D341Med (cell line): ENCODE measurements around the gene EFNB2.

Experiments
- DNase-seq: peaks from one replicate; pipeline ENCODE4 v3.0.0; 2012; ENCODE audit warnings: low spot score

Gene EFNB2

DNA sequence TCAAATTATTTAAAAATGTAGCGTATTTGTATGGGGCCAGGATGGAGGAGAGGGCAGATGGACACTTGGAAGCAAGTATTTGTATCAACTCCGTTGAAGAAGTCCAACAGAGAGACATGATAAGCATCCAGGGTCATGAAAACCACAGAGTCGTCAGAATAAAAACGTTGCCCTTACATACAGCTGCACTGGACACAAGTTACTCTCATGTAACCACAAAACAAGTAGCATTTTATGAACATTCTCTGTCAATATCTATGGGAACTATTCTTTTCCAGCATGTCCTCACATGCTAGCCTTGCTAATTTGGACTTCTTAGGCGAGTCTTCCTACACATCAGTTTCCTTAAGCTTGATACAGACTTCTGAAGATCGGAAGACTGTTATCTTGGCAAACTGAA is 35.0 kb downstream of the EFNB2 start:
- DNase-seq: no peak

DNA sequence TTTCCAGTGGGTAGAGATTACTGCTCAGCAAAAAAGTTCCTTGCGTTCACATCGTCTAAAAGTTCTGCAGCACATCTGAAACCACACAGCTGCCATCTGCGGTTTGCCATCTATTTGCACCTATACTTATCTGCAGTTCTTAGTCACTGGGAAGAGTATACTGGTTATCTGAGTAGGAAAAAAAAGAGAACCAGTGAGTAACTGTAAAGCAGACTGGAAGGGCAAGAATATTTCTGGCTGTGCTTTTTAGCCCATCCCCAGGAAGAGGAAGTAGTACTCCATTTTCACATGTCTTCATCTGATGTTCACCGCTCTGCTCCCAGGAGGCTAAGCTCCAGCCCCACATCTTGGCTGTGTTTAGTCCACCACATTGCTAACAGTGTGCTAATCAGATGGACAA is 35.6 kb downstream of the EFNB2 start:
- DNase-seq: no peak

DNA sequence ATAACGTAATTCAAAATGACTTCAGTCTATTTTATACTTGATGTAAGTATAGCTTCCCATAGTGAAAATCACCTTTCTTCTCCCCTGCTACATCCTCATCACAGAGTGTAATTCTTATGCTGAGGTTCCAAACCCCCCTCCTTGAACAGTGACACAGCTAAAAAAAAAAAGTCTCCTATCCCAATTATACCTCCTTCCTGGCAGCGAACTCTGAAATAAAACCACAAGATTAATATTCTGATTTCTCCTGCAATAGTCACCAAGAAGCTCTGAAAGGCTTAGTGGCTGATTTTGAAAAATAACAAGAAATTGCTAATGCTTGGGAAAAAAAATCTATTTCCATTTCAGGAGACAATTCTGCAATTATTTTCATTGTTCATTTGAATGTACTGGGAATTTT is 36.3 kb downstream of the EFNB2 start:
- DNase-seq: no peak

DNA sequence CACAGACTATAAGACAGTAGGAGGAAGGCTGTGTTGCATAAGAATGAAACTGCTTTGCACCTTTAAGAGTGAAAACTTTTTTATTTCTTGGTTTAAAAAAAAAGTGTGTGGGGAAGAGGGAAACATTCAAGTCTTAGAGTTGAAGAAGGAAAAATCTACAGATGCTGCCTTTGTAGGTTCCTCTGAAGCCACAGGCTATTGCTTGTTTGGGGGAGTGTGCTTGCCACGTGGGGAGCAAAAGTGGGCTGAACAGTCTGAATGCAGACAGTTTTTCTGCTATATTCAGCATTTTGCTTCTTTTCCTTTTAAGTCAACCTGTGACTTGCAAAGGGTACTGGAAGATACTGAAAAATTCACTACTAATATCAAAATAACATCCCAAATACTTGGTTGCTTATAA is 36.9 kb downstream of the EFNB2 start:
- no peak for DNase-seq

DNA sequence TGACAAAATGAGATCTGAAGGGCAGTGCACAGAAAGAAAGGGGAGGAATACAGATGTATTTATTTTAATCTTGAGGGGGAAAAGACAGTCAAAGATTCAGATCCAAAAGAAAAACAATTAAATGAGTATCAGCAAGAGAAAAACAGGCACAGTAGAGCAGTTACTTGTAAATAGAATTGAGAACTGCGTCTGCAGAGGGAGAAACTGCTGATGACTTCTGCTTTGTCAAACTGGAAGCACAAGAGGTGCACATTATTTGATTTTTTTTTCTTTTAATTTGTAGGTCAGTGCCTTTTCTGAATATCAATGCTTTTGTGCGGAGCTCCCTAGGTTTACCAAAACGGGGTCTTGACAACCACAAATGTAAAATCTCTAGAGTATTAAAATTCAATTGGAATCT is 37.3 kb downstream of the EFNB2 start:
- DNase-seq: no peak

DNA sequence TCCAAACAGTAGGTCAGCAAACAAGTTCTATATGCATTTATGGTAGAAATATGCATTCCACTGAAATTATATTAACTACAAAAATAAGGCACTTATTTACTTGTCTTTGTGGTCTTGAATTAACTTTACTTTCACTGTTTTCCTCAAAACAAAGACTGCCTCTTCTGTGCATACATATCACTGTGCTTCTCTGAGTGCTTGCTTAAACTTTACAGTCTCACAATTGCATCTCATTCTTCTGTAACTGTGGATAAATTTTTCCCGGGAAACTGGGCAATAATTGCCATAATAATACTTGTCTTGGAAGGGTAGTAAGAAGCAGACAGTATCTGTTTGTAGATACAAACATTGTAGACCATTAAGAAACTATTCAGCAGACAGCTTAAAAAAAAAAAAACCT is 38.4 kb downstream of the EFNB2 start:
- no peak for DNase-seq

DNA sequence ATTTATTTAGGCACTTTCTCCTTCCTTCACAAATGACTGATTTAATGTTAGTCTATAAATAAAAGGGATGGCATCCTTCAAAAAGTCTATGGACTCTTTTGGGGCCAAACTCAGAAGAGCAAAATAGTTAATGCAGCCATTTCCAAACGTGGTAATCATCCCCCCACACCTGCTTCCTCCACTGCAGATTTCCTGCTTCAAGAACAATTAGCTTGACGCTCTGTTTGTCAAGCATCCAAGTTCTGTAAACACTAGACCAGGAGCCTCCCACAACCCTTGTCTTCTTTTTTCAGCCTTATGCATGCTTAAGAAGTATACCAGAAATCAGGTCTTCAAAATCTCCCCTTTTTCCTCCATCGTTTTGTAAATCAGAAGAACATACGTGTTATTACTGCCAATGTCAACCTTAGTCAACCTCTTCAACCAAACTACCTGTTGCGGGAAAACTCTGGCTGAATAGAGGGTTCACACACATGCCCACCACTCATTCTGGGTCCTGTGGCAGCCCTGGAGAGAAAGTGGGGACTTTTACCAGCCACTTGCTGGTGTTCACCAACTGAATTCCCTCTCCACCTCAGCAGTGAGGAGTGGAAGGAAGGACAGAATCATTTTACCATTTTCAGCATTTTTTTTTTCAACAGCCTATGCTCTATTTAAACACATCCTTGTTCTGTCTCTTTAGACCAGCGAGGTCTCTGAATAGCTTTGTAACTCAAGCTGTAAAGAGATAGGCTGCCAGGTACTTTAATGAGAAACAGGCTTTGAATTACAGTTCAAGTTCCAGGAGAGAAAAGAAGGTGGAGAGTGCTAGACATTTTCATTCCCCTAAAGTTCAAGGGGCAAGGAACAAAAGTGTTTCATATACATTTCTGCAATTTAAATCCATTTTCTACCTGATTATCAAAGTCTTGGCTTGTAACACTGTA is 39.1 kb downstream of the EFNB2 start:
- DNase-seq: no peak

DNA sequence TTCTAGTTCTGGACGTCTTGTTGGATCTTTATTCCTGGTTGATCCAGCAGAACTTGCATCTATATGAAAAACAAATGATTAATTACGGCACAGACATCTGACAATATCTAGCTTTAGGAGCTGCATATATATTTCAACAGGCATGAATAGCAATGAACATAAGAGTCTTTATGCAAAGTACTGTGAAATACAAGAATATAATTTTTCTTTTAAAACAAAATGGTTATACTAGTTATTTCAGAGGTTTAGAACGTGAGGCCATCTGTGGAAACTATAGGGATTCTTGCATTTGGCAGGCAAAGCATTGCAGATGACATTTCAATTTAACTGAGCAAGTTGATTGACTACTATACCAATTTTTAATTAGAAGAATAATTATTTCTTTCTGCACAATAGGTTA is 40.5 kb downstream of the EFNB2 start:
- DNase-seq: no peak

DNA sequence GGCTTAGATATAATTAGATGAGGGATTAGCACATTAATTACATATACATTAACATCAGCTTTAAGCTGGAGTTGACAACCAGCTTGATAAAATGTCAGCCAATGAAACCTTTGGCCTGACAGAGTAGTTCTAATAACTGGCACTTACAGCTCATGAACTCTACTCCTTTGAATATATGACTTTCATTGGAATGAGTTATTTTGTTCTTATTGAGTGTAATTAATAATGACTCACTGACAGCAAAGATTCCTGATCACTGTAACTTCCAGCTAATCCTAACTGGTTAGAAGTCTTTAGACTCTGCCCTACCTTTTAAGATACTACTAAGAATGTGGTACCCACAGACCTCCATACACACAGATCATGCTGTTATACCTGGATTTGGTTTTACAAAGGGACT is 41.0 kb downstream of the EFNB2 start:
- DNase-seq: no peak

DNA sequence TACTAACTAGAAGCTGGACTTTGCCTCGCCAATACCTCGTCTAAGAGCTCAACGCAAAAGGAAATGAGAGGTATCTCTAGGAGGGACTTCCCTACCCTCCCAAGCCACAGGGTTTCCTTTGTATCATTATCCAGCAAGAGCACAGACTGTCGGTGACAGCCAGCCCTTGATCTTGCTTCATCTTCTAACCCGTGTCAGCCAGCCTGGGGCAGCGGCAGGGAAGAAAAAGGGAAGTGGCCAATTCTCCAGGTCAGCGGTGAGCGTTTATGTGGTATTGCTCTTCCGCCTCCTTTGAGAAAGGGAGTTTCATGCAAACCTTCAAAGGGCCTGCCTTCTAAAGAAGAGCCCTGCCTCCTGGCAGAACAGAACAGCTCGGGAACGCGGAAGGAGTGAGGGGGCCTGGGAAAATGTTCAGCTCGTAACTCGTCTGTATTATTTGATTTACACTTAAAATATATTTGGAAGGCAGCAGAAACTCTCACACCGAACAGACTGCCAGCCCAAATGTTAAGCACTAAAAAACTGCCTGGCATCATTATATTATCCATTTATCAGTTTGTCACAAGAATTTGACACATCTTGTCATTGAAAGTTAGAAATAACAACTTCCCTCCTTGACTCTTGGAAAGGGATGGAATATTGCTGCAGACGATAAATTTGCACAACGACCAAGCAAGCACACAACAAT is 41.8 kb downstream of the EFNB2 start:
- DNase-seq: no peak

DNA sequence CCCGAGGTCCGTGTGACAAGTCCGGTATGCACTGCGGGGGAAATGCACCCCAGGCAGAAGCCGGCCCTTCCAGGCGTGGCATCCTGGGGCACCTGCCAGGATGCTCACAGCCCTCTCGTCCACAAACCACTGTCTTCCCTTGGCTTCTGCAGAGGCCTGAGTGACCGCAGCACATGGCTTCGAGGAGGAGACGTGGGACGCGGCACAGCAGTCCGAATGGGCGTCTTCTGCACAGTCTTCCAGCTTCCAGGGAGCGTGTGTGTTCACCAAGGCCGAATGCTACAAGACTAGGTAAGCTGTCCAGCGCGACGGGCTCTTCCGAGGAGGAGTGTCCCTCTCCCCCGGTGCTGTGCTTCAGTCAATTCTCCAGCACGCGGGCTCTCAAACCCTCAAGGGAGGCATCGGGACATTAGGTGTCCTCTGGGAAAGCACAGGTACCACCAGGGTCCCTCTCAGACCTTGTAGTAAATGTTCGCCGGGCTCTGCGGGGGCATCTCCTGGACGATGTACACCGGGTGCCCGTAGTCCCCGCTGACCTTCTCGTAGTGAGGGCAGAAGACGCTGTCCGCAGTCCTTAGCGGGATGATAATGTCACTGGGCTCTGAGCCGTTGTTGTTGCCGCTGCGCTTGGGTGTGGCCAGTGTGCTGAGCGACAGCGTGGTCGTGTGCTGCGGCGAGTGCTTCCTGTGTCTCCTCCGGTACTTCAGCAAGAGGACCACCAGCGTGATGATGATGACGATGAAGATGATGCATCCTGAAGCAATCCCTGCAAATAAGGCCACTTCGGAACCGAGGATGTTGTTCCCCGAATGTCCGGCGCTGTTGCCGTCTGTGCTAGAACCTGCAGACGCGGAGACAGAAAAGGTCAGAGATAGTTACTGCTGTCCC is 42.6 kb downstream of the EFNB2 start:
- DNase-seq: no peak

DNA sequence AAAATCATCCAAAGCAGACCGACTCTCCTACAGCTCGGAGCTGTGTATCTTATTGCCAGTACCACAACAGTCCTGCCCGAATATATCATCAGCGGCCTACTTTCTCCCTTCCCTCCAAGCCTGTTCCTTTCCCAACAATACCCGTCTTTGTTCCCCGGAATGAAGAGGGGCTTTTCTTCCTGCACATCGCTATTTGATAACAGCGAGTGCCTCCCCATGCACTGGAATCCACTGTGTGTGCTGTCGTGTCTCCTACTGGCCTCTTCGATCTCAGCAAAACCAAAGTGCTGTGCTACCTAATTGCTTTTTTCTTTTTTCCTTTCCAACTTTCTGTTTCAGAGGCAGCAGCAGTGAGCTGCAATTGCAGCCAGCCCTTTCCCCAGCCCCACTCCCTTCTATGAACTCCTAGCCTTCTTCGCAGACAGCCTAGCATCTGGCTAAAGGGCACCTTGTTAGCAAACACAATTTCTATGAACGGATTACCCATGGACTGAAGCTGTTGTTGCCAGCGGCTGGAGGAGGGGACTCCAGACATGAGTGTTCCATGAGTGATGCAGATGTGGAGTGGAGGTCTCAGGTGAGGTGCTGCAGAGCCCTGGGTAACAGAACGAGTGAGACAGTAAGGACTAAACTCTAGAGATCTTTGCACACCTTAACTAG is 43.4 kb downstream of the EFNB2 start:
- DNase-seq: no peak

DNA sequence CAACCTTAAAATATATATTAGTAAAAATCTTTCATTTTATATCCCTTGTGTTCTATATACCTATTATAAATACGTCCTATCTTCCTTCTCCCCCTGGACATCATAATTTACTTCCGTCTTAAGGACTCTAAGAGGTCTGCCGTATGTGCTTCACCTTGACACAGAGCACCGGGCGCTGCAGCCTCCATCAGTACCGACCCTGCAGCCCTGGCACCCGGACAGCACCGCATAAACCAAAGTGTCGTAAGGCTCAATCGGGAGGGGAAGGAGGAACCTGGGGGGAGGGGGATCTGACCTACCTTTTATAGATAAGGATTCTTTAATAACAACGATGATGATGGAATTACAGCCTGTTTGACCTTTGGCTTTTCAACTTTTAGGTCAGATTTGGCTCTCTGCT is 44.0 kb downstream of the EFNB2 start:
- DNase-seq: no peak

DNA sequence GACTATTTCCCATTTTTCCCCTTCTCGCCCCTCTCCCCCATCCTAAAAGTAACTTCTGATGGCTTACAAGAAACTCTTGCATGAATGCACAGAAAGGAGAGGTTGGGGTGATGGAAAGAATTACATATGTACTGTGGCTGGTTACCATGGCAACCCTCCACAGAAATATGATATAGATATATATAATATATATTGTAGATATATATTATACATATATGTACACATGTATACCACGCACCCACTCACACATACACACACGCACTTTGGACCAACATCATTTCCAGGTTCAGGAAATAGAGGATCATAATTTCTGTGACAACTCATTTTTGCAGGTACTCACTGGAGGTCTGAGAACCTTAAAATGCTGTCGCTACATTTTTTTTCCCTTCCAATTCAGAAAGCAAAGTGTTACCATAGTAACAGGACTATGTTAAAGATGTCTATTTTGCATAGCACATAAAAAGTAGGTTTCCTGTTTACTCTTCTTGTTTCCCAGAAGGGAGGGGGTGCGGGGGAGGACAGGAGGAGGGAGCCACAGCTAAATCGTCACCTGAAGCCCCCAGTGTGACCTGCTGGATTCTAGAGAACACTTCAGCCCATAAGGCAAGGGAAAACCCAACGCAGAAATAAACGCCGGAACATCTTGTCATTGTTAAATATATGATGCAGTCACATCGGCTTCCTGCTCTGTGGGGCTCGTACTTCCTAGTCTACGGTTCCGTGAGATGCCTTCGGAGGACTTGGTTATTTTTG is 44.7 kb downstream of the EFNB2 start:
- DNase-seq: no peak

DNA sequence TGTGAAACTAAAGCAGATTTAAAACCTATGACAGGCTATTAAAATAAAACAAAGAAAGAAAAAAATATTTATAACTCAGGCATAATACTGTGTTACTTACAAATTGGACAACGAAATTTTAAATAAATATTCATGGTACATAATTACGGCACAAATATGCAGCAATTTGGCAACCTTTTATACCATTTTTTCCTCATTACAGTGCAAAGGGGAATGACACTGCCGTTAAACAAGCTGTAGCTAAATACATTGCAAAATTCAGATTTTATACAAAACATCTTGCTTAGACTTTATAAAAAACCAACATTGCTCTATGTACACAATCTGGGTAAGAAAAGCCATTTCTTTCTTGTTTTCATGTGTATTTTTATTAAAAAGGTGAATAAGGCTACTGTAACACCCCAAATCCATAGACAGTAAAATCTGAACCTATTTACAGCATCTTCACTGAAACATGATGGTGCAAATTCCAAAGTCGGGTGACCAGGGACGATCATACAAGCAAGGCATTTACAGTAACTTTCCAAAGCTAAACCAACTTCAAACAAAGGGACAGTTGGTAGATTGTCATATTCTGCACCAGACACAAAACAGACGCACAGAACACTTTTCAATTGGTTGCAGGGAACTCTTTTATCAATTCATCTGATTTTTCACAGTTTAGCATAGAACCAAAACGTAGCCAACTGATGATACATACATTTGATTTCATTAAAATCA is 45.5 kb downstream of the EFNB2 start:
- no peak for DNase-seq

DNA sequence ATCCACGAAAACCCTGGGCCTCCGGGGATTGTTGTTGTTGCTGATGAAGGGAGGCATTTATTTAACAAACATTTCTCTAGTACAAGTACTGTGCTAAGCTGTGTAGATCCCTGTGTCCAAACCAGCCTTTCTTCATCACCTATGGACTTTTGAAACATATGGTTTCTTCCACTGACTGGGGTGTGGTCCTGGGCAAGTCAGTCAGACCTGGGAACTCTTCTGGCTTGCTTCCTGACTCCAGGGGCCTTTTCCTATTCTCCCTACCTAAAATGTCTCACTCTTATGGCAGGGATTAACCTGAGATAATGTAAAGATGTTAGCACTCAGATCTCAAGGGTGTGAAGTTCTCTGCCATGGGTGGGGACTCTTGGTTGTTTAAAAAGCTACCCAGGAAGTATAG is 46.8 kb downstream of the EFNB2 start:
- no peak for DNase-seq

DNA sequence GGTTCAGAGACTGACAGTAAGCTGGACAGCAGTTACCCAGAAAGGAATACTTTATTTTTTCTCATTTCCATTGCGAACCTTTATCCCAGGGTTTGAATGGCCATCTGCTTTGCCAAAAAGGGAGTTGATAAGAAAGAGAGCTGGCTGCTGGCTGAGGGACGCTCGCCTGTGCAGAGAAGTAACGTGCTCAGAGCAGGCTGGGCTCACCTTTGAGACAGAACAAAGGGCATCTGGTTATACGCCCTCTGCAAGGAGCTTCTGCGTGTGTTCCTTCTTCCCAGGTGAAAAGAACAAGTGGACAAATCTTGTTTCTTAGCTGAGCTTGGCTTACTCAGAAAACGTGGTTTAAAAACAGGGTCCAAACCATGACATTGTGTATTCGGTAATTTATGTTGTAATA is 47.4 kb downstream of the EFNB2 start:
- DNase-seq: no peak

DNA sequence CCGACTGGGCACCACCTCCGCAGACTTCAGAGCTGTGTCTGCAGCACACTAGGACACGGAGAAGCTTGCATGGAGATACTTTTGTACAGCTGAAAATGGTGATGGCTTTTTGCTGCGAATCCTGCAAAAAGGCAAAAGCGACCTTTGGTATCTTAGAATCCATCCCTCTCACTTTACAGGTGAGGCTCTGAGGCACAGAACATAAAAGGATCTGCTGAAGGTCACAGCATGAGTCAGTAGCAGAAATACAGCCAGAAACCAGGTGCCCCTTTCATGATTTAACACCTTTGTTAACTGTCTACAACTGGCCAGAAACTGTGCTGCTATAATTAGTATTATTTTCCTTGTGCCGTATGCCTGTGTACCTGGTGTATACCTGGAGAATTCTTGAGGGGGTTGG is 48.3 kb downstream of the EFNB2 start:
- DNase-seq: no peak

DNA sequence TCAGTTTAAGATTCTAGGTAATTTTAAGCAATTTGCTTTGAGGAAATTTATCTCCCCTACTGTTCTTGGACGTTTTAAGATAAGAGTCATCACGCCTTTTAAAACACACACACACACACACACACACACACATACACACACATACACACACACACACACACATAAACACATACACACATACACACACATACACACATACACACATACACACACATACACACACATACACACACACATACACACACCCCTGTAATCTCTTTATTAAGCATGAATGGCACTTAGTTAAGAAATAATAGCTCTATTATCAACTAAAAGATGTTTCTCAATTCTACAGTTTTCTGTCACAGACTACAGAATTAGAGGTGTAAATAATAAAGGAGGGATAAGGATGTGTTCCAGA is 49.2 kb downstream of the EFNB2 start:
- no peak for DNase-seq

DNA sequence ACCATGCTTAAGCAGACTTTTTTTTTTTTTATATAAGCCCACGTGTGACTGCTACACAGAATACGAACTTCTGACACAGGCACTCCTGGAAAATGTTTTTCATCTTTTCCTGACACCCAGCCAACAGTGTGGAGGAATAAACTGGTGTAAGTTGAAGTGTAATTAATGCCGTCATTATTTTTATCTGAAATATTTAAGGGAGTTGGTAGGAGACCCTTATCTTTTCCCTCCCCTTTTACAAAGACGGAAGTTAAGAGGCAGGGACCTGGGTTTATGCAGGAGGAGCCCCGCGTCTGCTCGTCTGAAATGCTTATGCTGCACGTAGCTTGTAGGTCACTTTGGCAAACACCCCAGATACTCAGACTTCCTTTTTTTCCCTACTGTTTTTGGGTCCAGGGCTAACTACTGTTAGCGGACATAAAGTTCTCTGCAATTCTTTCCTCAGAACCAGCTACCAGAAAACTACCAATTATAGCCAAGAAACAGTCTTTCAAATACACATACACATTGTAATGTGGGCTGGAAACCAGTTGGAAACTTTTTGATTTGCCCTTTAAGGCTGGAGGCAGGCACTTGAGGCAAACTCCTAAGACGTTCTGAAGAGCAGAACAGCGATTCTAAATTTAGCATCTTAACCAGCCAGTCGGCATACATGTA is 50.8 kb downstream of the EFNB2 start:
- no peak for DNase-seq
